ENCODE results near the gene PCDHGA5.

GRCh38 chr5:141328231-141328630, 35.7 kb upstream of the PCDHGA5 start:
- TF ChIP-seq POLR2A (IDR thresholded peaks at IDR 0.05) (no peak), CTCF (IDR thresholded peaks at IDR 0.05) (no peak), EP300 (IDR thresholded peaks at IDR 0.05; ENCODE audit: low read depth) (no peak)

Measured in transverse colon (tissue), 3 donors.